ENCODE data around the gene RNF182. TPM values are rescaled to one million over a fixed set of nuclear protein-coding genes. Genes with fewer than 3 reads are reported as not detected.

RNF182 gene
- total RNA-seq, 2 experiments from 2014 or later, result 0.11 to 0.20 TPM

DNA sequence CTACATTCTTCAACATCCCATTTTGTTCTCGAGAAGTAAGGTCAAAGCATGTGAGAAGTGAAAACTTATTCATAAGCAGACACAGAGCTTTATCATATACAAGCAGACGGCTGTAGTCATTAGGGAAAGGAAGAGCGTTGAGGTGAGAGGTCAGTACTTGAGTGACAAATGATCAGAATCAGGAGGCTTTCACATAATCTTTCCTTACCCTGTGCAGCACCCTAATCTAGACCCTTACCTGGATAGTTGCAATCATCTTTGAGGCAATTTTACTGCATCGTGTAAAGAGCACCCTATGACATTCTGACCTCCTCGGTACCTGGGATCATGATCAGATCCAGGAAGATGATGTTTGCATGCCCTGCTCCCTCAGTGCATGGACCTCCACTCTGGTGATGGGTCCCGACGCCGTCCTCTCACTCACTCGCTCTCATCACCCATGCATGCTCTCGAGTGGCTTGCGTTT, 62.7 kb downstream of the RNF182 start:
- no peaks in the 10 kb centered on the region for H3K36me3 ChIP-seq (ENCODE audit: insufficient read depth, low read length)
- intact Hi-C loops (cut with DNase I, micrococcal nuclease), result no loop called here
- TF ChIP-seq, protein P1, sequence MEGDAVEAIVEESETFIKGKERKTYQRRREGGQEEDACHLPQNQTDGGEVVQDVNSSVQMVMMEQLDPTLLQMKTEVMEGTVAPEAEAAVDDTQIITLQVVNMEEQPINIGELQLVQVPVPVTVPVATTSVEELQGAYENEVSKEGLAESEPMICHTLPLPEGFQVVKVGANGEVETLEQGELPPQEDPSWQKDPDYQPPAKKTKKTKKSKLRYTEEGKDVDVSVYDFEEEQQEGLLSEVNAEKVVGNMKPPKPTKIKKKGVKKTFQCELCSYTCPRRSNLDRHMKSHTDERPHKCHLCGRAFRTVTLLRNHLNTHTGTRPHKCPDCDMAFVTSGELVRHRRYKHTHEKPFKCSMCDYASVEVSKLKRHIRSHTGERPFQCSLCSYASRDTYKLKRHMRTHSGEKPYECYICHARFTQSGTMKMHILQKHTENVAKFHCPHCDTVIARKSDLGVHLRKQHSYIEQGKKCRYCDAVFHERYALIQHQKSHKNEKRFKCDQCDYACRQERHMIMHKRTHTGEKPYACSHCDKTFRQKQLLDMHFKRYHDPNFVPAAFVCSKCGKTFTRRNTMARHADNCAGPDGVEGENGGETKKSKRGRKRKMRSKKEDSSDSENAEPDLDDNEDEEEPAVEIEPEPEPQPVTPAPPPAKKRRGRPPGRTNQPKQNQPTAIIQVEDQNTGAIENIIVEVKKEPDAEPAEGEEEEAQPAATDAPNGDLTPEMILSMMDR (IDR thresholded peaks at IDR 0.05), result no peak
- H3K9me3 ChIP-seq (ENCODE audit: control insufficient read depth in 1 of 2, insufficient read depth in 1 of 2, low read length in 2 of 2), result peaks cover 0 to 3% of the 10 kb centered on the region in 2 experiments
- no peaks in the 10 kb centered on the region for H3K4me1 ChIP-seq (ENCODE audit: insufficient read depth, low read length)
- Mint-ChIP-seq H3K9me3 (no peaks in the 10 kb centered on the region), H3K27me3 (peaks cover 60% of the 10 kb centered on the region), H3K27ac (no peak overlapping the region), H3K36me3 (ENCODE audit: low read depth) (no peaks in the 10 kb centered on the region), H3K4me1 (ENCODE audit: low read depth) (no peaks in the 10 kb centered on the region), H3K4me3 (no peak overlapping the region)
- ATAC-seq (ENCODE audit: poor library complexity), result no peak
- ChIA-PET CTCF (no interaction called here), POLR2A (no interaction called here)
- no peak for DNase-seq
- peaks cover 8 to 13% of the 10 kb centered on the region in 2 experiments for H3K27me3 ChIP-seq (ENCODE audit: control insufficient read depth in 1 of 2, insufficient read depth in 2 of 2, low read length in 2 of 2)
- H3K27ac ChIP-seq (ENCODE audit: low read depth in 1 of 2, low read length in 2 of 2), result no peak overlapping the region
- no peak overlapping the region for H3K4me3 ChIP-seq (ENCODE audit: low read length)

DNA sequence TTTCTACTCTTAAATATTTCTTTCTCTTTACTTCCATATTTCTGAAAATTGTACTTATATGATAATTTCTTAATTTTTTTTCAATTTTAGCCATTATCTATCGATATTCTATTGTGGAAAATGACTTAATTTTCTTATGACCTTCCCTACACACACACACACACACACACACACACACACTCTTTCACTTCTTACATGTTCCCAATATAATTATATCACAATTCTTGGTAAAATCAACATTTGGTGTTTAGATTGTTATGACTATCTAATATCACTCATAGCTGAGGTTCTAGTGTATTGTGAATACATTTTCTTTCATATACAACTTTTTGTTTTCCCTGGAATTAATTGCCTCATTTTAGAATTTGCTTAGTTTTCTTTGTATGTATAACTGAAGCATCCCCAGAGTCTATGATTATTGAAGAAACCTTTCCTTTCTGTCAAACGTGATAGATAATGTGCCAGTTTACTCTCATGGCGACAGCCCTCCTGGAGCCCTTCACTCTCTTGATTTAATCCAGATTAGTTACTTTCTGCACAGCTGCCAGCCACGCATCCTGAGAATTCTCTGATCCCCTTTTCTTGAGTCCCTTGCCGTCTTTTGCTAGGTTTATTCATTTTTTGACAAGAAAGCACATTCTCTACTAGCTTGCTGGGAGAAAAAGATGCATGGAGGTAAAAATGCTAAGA, 63.4 kb downstream of the RNF182 start:
- POLR2A ChIA-PET, result no interaction called here
- intact Hi-C loops (cut with DNase I, micrococcal nuclease), result no loop called here
- no peak overlapping the region for H3K4me3 ChIP-seq (ENCODE audit: low read length)
- no peak overlapping the region for H3K4me3 Mint-ChIP-seq
- no peaks in the 10 kb centered on the region for H3K36me3 Mint-ChIP-seq (ENCODE audit: low read depth)
- H3K27ac ChIP-seq (ENCODE audit: low read depth in 1 of 2, low read length in 2 of 2), result no peak overlapping the region
- H3K27ac Mint-ChIP-seq, result no peak overlapping the region
- peaks cover 0 to 3% of the 10 kb centered on the region in 2 experiments for H3K9me3 ChIP-seq (ENCODE audit: control insufficient read depth in 1 of 2, insufficient read depth in 1 of 2, low read length in 2 of 2)
- no peaks in the 10 kb centered on the region for H3K36me3 ChIP-seq (ENCODE audit: insufficient read depth, low read length)
- CTCF ChIA-PET, result no interaction called here
- H3K4me1 Mint-ChIP-seq (ENCODE audit: low read depth), result no peaks in the 10 kb centered on the region
- H3K9me3 Mint-ChIP-seq, result no peaks in the 10 kb centered on the region
- ATAC-seq (ENCODE audit: poor library complexity) (no peak), DNase-seq (no peak)
- H3K27me3 ChIP-seq (ENCODE audit: control insufficient read depth in 1 of 2, insufficient read depth in 2 of 2, low read length in 2 of 2), result peaks cover 6 to 13% of the 10 kb centered on the region in 2 experiments
- no peaks in the 10 kb centered on the region for H3K4me1 ChIP-seq (ENCODE audit: insufficient read depth, low read length)
- peaks cover 63% of the 10 kb centered on the region for H3K27me3 Mint-ChIP-seq
- TF ChIP-seq, protein P1 (IDR thresholded peaks at IDR 0.05), result no peak

DNA sequence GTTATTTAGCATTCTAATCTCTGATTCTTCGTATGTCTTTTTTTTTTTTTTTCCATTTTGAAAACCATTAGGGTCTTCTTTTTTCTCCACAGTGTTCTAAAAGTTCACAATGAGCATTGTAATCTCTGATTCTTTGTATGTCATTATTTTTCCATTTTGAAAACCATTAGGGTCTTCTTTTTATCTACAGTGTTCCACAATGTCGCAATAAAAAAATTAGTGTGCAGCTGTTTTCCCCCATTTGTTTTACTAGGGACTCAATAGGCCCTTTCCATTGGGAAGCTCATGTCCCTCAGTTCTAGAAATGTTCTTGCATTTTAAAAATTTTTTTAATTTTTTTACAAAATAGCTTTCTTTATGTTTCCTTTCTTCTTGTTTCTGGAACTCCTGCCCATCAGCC, 64.2 kb downstream of the RNF182 start:
- ATAC-seq (ENCODE audit: poor library complexity) (no peak), DNase-seq (no peak)
- no peak overlapping the region for H3K27ac ChIP-seq (ENCODE audit: low read depth in 1 of 2, low read length in 2 of 2)
- Mint-ChIP-seq H3K9me3 (no peaks in the 10 kb centered on the region), H3K36me3 (ENCODE audit: low read depth) (no peaks in the 10 kb centered on the region), H3K4me3 (no peak overlapping the region), H3K27me3 (peaks cover 63% of the 10 kb centered on the region), H3K4me1 (ENCODE audit: low read depth) (no peaks in the 10 kb centered on the region), H3K27ac (no peak overlapping the region)
- peaks cover 11 to 13% of the 10 kb centered on the region in 2 experiments for H3K27me3 ChIP-seq (ENCODE audit: control insufficient read depth in 1 of 2, insufficient read depth in 2 of 2, low read length in 2 of 2)
- TF ChIP-seq, protein P1 (IDR thresholded peaks at IDR 0.05), result no peak
- no peak overlapping the region for H3K4me3 ChIP-seq (ENCODE audit: low read length)
- H3K9me3 ChIP-seq (ENCODE audit: control insufficient read depth in 1 of 2, insufficient read depth in 1 of 2, low read length in 2 of 2), result peaks cover 0 to 3% of the 10 kb centered on the region in 2 experiments
- ChIA-PET POLR2A (no interaction called here), CTCF (no interaction called here)
- intact Hi-C loops (cut with DNase I, micrococcal nuclease), result no loop called here
- H3K4me1 ChIP-seq (ENCODE audit: insufficient read depth, low read length), result no peaks in the 10 kb centered on the region
- no peaks in the 10 kb centered on the region for H3K36me3 ChIP-seq (ENCODE audit: insufficient read depth, low read length)

All from CD4-positive, alpha-beta T cell (primary cell).